Ovary (tissue), 3 donors: ENCODE measurements around the gene CCDC194.

Experiments used
- CTCF ChIP-seq, 3 donors: fragments of 450-650 bp in 2 of 3; fragments of 200-600 bp in 1 of 3; IDR thresholded peaks; one replicate each; pipeline versions ENCODE4 v1.5.1 to v1.8.0; 2016 to 2022; ENCODE audit warnings: antibody characterized with exemption in 3 of 3, mild to moderate bottlenecking in 1 of 3
- EP300 ChIP-seq: sonication (generic); formaldehyde crosslinking; IDR thresholded peaks from one replicate; pipeline ENCODE4 v1.6.1; 2017; ENCODE audit warnings: antibody characterized with exemption
- POLR2A ChIP-seq: fragments of 450-650 bp; IDR thresholded peaks from one replicate; pipeline ENCODE4 v1.6.1; 2017; ENCODE audit warnings: antibody characterized with exemption, mild to moderate bottlenecking, moderate library complexity
- donor health status: DM: no; HTN: no; CAD: no.

GRCh38 chr19:17365361-17365760 is 28.6 kb downstream of the CCDC194 start:
- TF ChIP-seq EP300 (no peak), CTCF (IDR thresholded peaks at IDR 0.05) (no peak), POLR2A (no peak)
